Measurements from ENCODE around the gene GRK3.

DNA sequence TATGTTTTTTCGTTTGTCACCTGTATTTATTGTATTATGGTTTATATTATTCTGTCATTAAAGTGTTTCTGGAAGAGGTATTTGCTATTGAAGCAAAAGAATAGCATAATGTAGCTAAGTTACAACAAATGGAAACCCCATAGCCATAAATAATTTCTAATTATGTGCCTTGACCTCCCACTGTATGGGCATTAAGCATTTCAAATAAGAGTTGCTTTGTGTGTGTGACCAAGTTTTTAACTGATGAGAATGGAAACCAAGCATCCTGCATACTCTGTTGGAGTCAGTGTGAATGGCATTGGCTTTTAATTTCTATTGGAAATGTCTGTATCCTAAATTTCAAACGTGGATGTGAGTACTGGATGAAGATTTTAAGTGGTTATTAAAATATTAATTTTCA is 115.6 kb downstream of the GRK3 start:
- TF ChIP-seq, protein P1, sequence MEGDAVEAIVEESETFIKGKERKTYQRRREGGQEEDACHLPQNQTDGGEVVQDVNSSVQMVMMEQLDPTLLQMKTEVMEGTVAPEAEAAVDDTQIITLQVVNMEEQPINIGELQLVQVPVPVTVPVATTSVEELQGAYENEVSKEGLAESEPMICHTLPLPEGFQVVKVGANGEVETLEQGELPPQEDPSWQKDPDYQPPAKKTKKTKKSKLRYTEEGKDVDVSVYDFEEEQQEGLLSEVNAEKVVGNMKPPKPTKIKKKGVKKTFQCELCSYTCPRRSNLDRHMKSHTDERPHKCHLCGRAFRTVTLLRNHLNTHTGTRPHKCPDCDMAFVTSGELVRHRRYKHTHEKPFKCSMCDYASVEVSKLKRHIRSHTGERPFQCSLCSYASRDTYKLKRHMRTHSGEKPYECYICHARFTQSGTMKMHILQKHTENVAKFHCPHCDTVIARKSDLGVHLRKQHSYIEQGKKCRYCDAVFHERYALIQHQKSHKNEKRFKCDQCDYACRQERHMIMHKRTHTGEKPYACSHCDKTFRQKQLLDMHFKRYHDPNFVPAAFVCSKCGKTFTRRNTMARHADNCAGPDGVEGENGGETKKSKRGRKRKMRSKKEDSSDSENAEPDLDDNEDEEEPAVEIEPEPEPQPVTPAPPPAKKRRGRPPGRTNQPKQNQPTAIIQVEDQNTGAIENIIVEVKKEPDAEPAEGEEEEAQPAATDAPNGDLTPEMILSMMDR (IDR thresholded peaks at IDR 0.05 in 4 of 5, conservative IDR thresholded peaks at IDR 0.05 in 1 of 5) = no peak
- no peak for TF ChIP-seq POLR2A (IDR thresholded peaks at IDR 0.05)

Data from gastrocnemius medialis (tissue), 4 donors.